Neural cell (in vitro differentiated cells): ENCODE results near the gene CHRD. TPM values are rescaled to one million over a fixed set of nuclear protein-coding genes. Genes with fewer than 3 reads are reported as not detected.

Source experiments
- H2AFZ ChIP-seq: fragments of 200-600, 300-800 bp; sonication (generic), shearing (Covaris generic); 2 replicates; pipeline ENCODE4 v1.6.0; 2014; ENCODE audit warnings: low read depth, mild to moderate bottlenecking, antibody characterized with exemption, low read length, moderate library complexity
- H3F3A ChIP-seq: fragments of 200-600 bp; shearing (Covaris generic); 2 replicates; pipeline ENCODE4 v1.6.1; 2016; ENCODE audit warnings: mild to moderate bottlenecking, moderate library complexity, mixed read lengths, antibody characterized with exemption, low read length; ENCODE audit not compliant: insufficient read depth, poor library complexity, severe bottlenecking
- H3K27ac ChIP-seq: fragments of 200-600, 300-800 bp; sonication (generic), shearing (Covaris generic); 2 replicates; pipeline ENCODE4 v1.5.1; 2014; ENCODE audit warnings: mild to moderate bottlenecking, low read length, moderate library complexity
- H3K27me3 ChIP-seq: fragments of 300-800, 200-600 bp; sonication (generic), shearing (Covaris generic); 2 replicates; pipeline ENCODE4 v1.6.0; 2014; ENCODE audit warnings: mild to moderate bottlenecking, low read depth, low read length, moderate library complexity; ENCODE audit not compliant: insufficient read depth
- H3K36me3 ChIP-seq: fragments of 300-800, 200-600 bp; sonication (generic), shearing (Covaris generic); 2 replicates; pipeline ENCODE4 v1.5.1; 2014; ENCODE audit warnings: mild to moderate bottlenecking, antibody characterized with exemption, low read length, moderate library complexity; ENCODE audit not compliant: insufficient read depth
- H3K4me2 ChIP-seq: fragments of 300-800, 200-600 bp; sonication (generic), shearing (Covaris generic); 2 replicates; pipeline ENCODE4 v1.6.0; 2014; ENCODE audit warnings: mild to moderate bottlenecking, low read length
- H3K4me3 ChIP-seq: fragments of 300-800, 200-600 bp; sonication (generic), shearing (Covaris generic); 2 replicates; pipeline ENCODE4 v1.5.1; 2014; ENCODE audit warnings: mild to moderate bottlenecking, low read length, moderate library complexity
- H3K79me2 ChIP-seq: fragments of 200-600 bp; shearing (Covaris generic); replicated peaks from 2 replicates; pipeline ENCODE4 v1.6.0; 2014; ENCODE audit warnings: mild to moderate bottlenecking, low read length, moderate library complexity; ENCODE audit not compliant: insufficient read depth
- H3K9ac ChIP-seq: fragments of 300-800, 200-600 bp; sonication (generic), shearing (Covaris generic); 2 replicates; pipeline ENCODE4 v1.6.1; 2016; ENCODE audit warnings: mild to moderate bottlenecking, low read length, mixed read lengths
- H3K9me2 ChIP-seq: fragments of 200-600 bp; shearing (Covaris generic); 2 replicates; pipeline ENCODE4 v1.6.1; 2016; ENCODE audit warnings: mild to moderate bottlenecking, low read length, mixed read lengths; ENCODE audit not compliant: insufficient read depth
- H3K9me3 ChIP-seq: fragments of 200-600, 300-800 bp; sonication (generic), shearing (Covaris generic); 2 replicates; pipeline ENCODE4 v1.6.1; 2016; ENCODE audit warnings: mild to moderate bottlenecking, mixed run types, low read length, moderate library complexity, mixed read lengths
- H4K20me1 ChIP-seq: fragments of 200-600 bp; shearing (Covaris generic); 2 replicates; pipeline ENCODE4 v1.6.1; 2016; ENCODE audit warnings: mild to moderate bottlenecking, mixed run types; ENCODE audit not compliant: insufficient read depth
- EP300 ChIP-seq: fragments of 450-650 bp; conservative IDR thresholded peaks from 2 replicates; pipeline ENCODE4 v1.6.1; 2014; ENCODE audit warnings: antibody characterized with exemption, mild to moderate bottlenecking, moderate library complexity; ENCODE audit not compliant: poor library complexity, severe bottlenecking
- EZH2 ChIP-seq: fragments of 200-600, 300-800 bp; shearing (Covaris generic), sonication (generic); IDR thresholded peaks from 2 replicates; pipeline ENCODE4 v1.6.1; 2014; ENCODE audit warnings: antibody characterized with exemption, low read length, borderline replicate concordance, mild to moderate bottlenecking; ENCODE audit not compliant: insufficient read depth, poor library complexity, severe bottlenecking
- MXI1 ChIP-seq: fragments of 450-650 bp; conservative IDR thresholded peaks from 2 replicates; pipeline ENCODE4 v1.6.1; 2014; ENCODE audit warnings: antibody characterized with exemption, mild to moderate bottlenecking; ENCODE audit not compliant: poor library complexity, severe bottlenecking
- POLR2AphosphoS5 ChIP-seq: IDR thresholded peaks from 2 replicates; pipeline ENCODE4 v1.6.1; 2012
- RAD21 ChIP-seq: fragments of 450-650 bp; conservative IDR thresholded peaks from 2 replicates; pipeline ENCODE4 v1.6.1; 2014; ENCODE audit warnings: antibody characterized with exemption, mild to moderate bottlenecking, moderate library complexity
- SMC3 ChIP-seq: fragments of 450-650 bp; conservative IDR thresholded peaks from 2 replicates; pipeline ENCODE4 v1.6.1; 2014; ENCODE audit warnings: antibody characterized with exemption, mild to moderate bottlenecking, moderate library complexity; ENCODE audit not compliant: poor library complexity
- TAF1 ChIP-seq: IDR thresholded peaks from 2 replicates; pipeline ENCODE4 v1.6.1; 2012; ENCODE audit warnings: low read depth
- polyA plus RNA-seq: library from polyadenylated mRNA; depleted of rRNA; stranded (reverse); fragments of >200 nt; gene quantifications from 2 replicates; pipeline ENCODE4 v1.2.3, GENCODE V29; 2014
- TF ChIP-seq, protein P1 (sequence below): IDR thresholded peaks from 2 replicates; pipeline ENCODE4 v1.6.1; 2012; ENCODE audit warnings: borderline replicate concordance
- TF ChIP-seq, protein P2 (sequence below): fragments of 450-650 bp; IDR thresholded peaks from 2 replicates; pipeline ENCODE4 v1.5.1; 2014; ENCODE audit warnings: antibody characterized with exemption, mild to moderate bottlenecking, moderate library complexity; ENCODE audit not compliant: poor library complexity, severe bottlenecking

Gene CHRD
- polyA plus RNA-seq, 1 donor from 2014 or later: 2.9 TPM

DNA sequence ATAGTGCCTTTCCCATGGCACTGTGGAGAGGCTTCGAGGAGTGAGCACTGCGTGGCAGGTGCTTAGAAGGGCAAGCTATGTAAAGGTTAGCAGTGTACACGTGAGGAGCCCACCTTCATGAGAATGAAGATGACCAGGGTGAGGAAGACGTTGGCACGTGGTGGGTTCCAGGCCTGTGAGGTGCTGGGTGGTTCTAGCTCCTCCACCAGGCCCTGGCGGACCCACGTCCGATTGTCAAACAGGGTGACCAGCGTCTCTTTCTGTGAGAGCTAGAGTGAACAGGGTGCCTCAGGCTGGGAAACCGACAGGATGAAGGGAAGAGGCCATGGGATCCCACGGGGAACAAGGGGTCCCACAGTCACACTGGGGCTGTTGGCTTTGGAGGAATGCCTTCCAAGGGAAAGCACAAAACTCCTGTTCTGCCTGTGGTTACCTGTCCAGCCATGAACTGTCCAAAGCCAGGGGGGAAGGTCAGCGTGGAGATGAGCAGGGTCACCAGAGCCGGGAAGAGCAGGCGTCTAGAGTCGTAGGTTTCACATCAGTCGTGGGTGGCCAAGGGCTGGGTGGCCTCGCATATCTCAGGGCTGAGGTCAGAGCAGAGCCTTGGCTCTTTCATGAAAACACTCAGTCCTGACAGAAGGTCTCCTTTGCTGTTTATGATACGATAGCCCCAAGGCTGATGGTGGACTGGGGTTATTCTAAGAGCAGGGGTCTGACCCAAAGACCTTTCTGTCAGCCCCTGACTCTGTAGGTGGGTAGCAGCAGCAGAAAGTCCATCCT is 24.4 kb upstream of the CHRD start:
- Histone ChIP-seq H3K79me2 (peaks cover under 1% of the 10 kb centered on the region), H3K36me3 (no peaks in the 10 kb centered on the region), H2AFZ (no peak overlapping the region)

DNA sequence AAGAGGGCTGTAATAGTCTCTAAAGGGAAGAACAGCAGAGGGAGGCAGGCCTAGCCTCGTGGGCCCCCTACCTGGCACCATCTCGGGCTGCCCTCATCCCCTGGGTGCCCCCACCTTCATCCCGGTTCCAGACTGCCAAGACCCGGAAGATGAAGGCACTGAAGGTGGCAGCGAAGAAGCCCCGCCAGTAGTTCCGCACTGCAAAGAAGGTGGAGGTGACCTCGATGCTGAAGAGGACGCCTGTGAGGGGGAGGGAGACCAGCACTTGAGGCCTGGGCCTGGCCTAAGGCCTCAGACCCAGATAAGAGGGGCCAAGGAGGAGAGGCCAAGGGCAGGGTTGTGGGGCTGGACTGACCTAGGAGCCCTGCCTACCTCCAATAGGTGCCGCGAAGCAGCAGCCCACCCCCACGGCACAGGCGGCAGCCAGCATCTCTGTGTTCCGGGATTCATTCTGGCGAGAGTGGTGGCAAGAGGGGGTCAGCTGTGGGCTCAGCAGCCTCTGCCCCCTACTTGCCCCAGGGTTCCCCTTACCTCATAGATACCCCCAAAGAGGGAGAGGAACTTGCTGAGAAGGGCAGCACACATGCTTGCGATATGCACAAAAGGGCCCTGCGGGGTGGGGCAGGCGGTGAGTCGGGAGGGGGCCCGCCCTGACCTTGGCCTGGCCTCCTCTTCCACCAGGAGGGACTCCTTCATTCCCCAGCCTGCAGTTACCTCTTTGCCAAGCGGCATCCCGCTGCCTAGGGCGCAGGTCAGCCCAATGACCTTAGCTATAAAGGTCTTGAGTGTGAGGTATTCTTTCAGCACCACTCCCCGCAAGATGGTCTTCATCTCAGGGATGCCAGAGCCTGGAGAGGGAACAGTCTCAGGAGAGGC is 22.4 kb upstream of the CHRD start:
- Histone ChIP-seq H4K20me1 (no peaks in the 10 kb centered on the region), H3K27ac (no peak overlapping the region), H3K9ac (no peak overlapping the region), H3K36me3 (no peaks in the 10 kb centered on the region), H3K27me3 (no peaks in the 10 kb centered on the region), H3K4me3 (no peak overlapping the region), H3K9me2 (no peaks in the 10 kb centered on the region), H3K79me2 (peaks cover 8% of the 10 kb centered on the region), H2AFZ (no peak overlapping the region), H3F3A (no peaks in the 10 kb centered on the region), H3K4me2 (no peak overlapping the region), H3K9me3 (no peaks in the 10 kb centered on the region)
- TF ChIP-seq SMC3 (no peak), POLR2AphosphoS5 (no peak), EZH2 (no peak), MXI1 (no peak), TAF1 (no peak), EP300 (no peak), RAD21 (no peak)
- TF ChIP-seq, protein P1, sequence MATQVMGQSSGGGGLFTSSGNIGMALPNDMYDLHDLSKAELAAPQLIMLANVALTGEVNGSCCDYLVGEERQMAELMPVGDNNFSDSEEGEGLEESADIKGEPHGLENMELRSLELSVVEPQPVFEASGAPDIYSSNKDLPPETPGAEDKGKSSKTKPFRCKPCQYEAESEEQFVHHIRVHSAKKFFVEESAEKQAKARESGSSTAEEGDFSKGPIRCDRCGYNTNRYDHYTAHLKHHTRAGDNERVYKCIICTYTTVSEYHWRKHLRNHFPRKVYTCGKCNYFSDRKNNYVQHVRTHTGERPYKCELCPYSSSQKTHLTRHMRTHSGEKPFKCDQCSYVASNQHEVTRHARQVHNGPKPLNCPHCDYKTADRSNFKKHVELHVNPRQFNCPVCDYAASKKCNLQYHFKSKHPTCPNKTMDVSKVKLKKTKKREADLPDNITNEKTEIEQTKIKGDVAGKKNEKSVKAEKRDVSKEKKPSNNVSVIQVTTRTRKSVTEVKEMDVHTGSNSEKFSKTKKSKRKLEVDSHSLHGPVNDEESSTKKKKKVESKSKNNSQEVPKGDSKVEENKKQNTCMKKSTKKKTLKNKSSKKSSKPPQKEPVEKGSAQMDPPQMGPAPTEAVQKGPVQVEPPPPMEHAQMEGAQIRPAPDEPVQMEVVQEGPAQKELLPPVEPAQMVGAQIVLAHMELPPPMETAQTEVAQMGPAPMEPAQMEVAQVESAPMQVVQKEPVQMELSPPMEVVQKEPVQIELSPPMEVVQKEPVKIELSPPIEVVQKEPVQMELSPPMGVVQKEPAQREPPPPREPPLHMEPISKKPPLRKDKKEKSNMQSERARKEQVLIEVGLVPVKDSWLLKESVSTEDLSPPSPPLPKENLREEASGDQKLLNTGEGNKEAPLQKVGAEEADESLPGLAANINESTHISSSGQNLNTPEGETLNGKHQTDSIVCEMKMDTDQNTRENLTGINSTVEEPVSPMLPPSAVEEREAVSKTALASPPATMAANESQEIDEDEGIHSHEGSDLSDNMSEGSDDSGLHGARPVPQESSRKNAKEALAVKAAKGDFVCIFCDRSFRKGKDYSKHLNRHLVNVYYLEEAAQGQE: no peak
- TF ChIP-seq, protein P2, sequence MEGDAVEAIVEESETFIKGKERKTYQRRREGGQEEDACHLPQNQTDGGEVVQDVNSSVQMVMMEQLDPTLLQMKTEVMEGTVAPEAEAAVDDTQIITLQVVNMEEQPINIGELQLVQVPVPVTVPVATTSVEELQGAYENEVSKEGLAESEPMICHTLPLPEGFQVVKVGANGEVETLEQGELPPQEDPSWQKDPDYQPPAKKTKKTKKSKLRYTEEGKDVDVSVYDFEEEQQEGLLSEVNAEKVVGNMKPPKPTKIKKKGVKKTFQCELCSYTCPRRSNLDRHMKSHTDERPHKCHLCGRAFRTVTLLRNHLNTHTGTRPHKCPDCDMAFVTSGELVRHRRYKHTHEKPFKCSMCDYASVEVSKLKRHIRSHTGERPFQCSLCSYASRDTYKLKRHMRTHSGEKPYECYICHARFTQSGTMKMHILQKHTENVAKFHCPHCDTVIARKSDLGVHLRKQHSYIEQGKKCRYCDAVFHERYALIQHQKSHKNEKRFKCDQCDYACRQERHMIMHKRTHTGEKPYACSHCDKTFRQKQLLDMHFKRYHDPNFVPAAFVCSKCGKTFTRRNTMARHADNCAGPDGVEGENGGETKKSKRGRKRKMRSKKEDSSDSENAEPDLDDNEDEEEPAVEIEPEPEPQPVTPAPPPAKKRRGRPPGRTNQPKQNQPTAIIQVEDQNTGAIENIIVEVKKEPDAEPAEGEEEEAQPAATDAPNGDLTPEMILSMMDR: no peak

More for the DNA sequence above, 24.4 kb upstream of the CHRD start:
- no peak overlapping the region for H3K27ac ChIP-seq
- H4K20me1 ChIP-seq: no peaks in the 10 kb centered on the region
- no peak overlapping the region for H3K9ac ChIP-seq
- no peaks in the 10 kb centered on the region for H3K27me3 ChIP-seq
- H3K4me2 ChIP-seq: no peak overlapping the region
- TF ChIP-seq POLR2AphosphoS5 (no peak), SMC3 (no peak), MXI1 (no peak), EP300 (no peak)
- H3K9me3 ChIP-seq: no peaks in the 10 kb centered on the region
- H3F3A ChIP-seq: no peaks in the 10 kb centered on the region
- H3K4me3 ChIP-seq: no peak overlapping the region
- no peaks in the 10 kb centered on the region for H3K9me2 ChIP-seq
